Measurements from ENCODE around the gene ARL11. TPM values are rescaled to one million over a fixed set of nuclear protein-coding genes. Genes with fewer than 3 reads are reported as not detected.
A peak's percentile ranks its signal among the peaks of the same experiment; 100 is the strongest.

Gene ARL11
- total RNA-seq, 4 donors from 2014 or later = 1.2 to 5.0 (median 3.6) TPM

DNA sequence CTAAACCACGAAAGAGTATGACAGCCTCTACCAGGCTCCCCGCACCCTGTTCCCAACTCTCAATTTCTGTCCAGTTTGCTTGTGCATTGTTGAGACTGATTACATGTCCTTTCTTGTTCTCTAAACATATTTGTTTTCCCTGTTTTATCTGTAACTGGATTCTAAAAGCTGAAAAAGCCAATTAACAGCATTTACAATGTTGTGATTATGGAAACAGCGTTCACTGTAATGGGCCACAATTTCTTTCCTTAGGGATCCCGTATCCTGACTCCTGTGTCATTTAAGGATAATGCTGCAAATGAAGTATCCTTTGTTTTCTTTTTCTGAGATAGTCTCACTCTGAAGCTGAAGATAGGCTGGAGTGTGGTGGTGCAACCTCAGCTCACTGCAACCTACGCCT lies 42.5 kb downstream of the ARL11 start:
- TF ChIP-seq, protein P1, sequence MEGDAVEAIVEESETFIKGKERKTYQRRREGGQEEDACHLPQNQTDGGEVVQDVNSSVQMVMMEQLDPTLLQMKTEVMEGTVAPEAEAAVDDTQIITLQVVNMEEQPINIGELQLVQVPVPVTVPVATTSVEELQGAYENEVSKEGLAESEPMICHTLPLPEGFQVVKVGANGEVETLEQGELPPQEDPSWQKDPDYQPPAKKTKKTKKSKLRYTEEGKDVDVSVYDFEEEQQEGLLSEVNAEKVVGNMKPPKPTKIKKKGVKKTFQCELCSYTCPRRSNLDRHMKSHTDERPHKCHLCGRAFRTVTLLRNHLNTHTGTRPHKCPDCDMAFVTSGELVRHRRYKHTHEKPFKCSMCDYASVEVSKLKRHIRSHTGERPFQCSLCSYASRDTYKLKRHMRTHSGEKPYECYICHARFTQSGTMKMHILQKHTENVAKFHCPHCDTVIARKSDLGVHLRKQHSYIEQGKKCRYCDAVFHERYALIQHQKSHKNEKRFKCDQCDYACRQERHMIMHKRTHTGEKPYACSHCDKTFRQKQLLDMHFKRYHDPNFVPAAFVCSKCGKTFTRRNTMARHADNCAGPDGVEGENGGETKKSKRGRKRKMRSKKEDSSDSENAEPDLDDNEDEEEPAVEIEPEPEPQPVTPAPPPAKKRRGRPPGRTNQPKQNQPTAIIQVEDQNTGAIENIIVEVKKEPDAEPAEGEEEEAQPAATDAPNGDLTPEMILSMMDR (IDR thresholded peaks at IDR 0.05) = no peak
- TF ChIP-seq POLR2A (IDR thresholded peaks at IDR 0.05) = no peak
- H3K27me3 ChIP-seq = no peaks in the 10 kb centered on the region
- H3K4me3 ChIP-seq = no peak overlapping the region
- H3K4me1 ChIP-seq = no peaks in the 10 kb centered on the region
- DNase-seq = no peak
- H3K9me3 ChIP-seq = no peaks in the 10 kb centered on the region
- H3K27ac ChIP-seq = no peak overlapping the region
- peaks cover 0 to 13% (median 0%) of the 10 kb centered on the region in 3 donors for H3K36me3 ChIP-seq

DNA sequence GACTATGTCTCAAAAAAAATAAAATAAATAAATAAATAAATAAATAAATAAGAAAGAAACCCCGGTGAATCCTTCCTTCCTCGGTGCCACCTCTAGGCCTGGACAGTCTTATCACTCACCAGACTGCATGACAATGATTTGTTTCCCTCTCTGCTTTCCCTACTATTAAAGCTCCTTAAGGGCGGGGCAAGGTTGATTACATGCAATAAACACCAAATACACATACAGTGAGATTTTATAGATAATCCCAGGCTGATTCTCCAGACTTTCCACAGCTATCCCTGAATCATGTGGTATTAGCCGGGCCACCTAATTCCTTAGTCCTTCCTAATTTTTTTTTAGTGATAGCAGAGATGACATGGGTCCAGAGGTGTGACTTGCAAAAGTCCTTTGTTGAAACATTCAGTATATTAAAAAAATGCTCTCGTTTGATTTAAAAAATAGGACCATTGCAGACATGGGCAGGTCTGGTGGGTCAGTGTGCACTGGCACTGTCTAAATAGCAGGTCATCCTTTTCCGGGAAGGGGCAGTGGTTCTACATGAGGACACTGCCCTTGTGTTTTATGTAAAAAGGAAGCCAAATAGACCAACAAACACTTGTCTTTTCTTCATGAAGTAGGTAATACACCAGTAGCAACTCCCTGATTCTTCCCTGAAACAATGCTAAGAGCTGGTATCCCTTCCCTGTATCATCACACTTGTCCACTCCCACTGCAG lies 48.4 kb downstream of the ARL11 start:
- Histone ChIP-seq H3K36me3 (no peaks in the 10 kb centered on the region), H3K4me1 (no peaks in the 10 kb centered on the region), H3K27me3 (no peaks in the 10 kb centered on the region), H3K9me3 (no peaks in the 10 kb centered on the region), H3K27ac (no peak overlapping the region), H3K4me3 (no peak overlapping the region)
- no peak for DNase-seq
- no peak for TF ChIP-seq POLR2A (IDR thresholded peaks at IDR 0.05)
- TF ChIP-seq, protein P1 (IDR thresholded peaks at IDR 0.05) = no peak

DNA sequence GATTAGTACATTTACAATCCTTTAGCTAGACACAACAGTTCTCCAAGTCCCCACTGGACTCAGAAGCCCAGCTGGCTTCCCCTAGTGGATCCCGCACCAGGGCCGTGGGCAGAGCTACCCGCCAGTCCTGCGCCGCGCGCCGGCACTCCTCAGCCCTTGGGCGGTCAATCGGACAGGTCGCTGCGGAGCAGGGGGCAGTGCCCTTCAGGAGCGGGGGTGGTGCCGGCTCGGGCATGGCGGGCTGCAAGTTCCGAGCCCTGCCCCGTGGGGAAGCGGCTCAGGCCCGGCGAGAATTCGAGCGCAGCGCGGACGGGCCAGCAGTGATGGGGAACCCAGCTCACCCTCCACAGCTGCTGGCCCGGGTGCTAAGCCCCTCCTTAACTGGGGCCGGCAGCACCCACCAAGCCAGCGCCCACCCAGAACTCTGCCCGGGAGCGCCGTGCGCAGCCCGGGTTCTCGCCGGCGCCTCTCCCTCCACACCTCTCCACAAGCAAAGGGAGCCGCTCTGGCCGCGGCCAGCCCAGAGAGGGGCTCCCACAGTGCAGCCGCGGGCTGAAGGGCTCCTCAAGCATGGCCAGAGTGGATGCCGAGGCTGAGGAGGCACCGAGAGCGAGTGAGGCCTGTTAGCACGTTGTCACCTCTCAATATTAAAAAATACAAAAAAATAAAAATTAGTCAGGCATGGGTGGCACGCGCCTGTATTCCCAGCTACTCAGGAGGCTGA lies 50.0 kb downstream of the ARL11 start:
- no peaks in the 10 kb centered on the region for H3K9me3 ChIP-seq
- DNase-seq = no peak
- no peak overlapping the region for H3K27ac ChIP-seq
- no peaks in the 10 kb centered on the region for H3K27me3 ChIP-seq
- H3K36me3 ChIP-seq = no peaks in the 10 kb centered on the region
- no peak overlapping the region for H3K4me3 ChIP-seq
- TF ChIP-seq, protein P1 (IDR thresholded peaks at IDR 0.05) = no peak
- TF ChIP-seq POLR2A (IDR thresholded peaks at IDR 0.05) = no peak
- H3K4me1 ChIP-seq = no peaks in the 10 kb centered on the region

DNA sequence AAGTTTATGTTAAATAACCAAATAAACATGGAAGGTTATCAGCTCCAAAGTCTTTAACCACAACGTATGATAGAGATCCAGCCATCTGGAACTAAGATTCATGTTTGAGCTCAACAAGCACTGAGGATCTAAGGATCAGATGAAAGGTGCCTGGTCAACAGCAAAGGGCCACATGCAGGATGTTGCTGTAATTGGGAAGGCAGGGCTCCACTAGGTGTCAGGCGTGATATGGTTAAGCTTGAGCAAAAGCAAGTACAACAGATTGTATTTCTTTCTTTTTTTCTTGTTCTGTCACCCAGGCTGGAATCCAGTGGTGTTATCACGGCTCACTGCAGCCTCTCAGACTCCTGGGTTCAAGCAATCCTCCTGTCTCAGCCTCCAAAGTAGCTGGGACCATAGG lies 50.9 kb downstream of the ARL11 start:
- no peaks in the 10 kb centered on the region for H3K9me3 ChIP-seq
- H3K4me1 ChIP-seq = no peaks in the 10 kb centered on the region
- TF ChIP-seq POLR2A (IDR thresholded peaks at IDR 0.05) = no peak
- TF ChIP-seq, protein P1 (IDR thresholded peaks at IDR 0.05) = peak in 1 of 6 experiments; percentile 12
- H3K27ac ChIP-seq = no peak overlapping the region
- no peak for DNase-seq
- no peak overlapping the region for H3K4me3 ChIP-seq
- H3K27me3 ChIP-seq = no peaks in the 10 kb centered on the region
- no peaks in the 10 kb centered on the region for H3K36me3 ChIP-seq

DNA sequence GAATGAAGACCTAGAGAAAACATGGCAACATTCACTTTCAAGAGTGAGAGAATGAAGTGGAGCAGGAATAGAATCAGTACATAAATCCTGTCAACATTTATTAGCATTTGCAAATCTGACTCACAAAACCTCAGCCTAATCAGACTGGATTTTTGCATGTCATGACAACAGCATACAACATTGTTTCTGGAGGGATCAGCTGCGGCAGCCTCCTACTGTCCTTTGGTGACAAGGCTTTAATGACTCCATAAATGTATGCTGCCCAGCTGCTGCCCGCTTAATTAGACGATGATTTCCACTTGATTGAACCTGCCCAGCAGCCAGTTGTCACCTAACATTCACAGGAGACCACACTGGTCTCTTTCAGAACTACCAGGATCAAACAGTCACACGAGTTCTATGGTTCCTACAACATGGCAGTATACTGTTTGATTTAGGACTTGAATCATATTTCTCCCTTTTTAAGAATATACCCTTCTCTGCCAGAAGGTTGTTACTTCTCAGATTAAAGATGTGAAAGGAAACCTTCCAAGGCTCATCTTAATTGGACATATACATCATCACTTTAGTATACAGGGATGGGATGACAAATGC lies 53.6 kb downstream of the ARL11 start:
- no peaks in the 10 kb centered on the region for H3K27me3 ChIP-seq
- no peak for DNase-seq
- no peaks in the 10 kb centered on the region for H3K4me1 ChIP-seq
- no peak overlapping the region for H3K4me3 ChIP-seq
- no peaks in the 10 kb centered on the region for H3K9me3 ChIP-seq
- TF ChIP-seq, protein P1 (IDR thresholded peaks at IDR 0.05) = no peak
- no peak for TF ChIP-seq POLR2A (IDR thresholded peaks at IDR 0.05)
- no peak overlapping the region for H3K27ac ChIP-seq
- no peaks in the 10 kb centered on the region for H3K36me3 ChIP-seq

Other genes starting within 250 kb of the ARL11 start
- gene CAB39L, start 184.4 kb upstream of the ARL11 start, total RNA-seq = 10 to 100 TPM in 2 of 4 donors, 1 to 10 TPM in 2; 8.3 to 28.9 (median 11.6) TPM
- gene SETDB2, start 184.2 kb upstream of the ARL11 start, total RNA-seq = 10 to 100 TPM in 1 of 4 donors, 1 to 10 TPM in 3; 5.4 to 20.6 (median 8.9) TPM
- 10 to 100 TPM; 26.1 to 61.9 (median 57.4) TPM for gene PHF11, start 132.6 kb upstream of the ARL11 start, total RNA-seq
- gene RCBTB1, start 42.9 kb upstream of the ARL11 start, total RNA-seq = 10 to 100 TPM in 1 of 4 donors, 1 to 10 TPM in 3; 5.6 to 10.7 (median 8.1) TPM
- 10 to 100 TPM in 3 of 4 donors, 1 to 10 TPM in 1; 6.7 to 21.6 (median 19.2) TPM for gene EBPL, start 63.0 kb downstream of the ARL11 start, total RNA-seq
- gene KPNA3, start 164.2 kb downstream of the ARL11 start, total RNA-seq = 10 to 100 TPM; 11.5 to 22.9 (median 19.8) TPM

Data from Peyer's patch (tissue), 4 donors.